Gastrocnemius medialis (tissue), 4 donors: ENCODE data around the gene CBS.
"Not testable (repeated sequence)": the region's sequence is repeated elsewhere in the genome, so short reads cannot be mapped to it uniquely, and the experiment has no call there.

Source experiments
- CTCF ChIP-seq, 5 experiments: fragments of 450-650 bp in 3 of 5; fragments of 200-600 bp in 2 of 5; sonication (generic) in 2 of 5; IDR thresholded peaks in 4 of 5; conservative IDR thresholded peaks in 1 of 5; 1 replicate in 4 of 5; 2 replicates in 1 of 5; pipeline ENCODE4 v1.5.1; 2016 to 2019; ENCODE audit warnings: antibody characterized with exemption in 5 of 5, mild to moderate bottlenecking in 3 of 5, moderate library complexity in 3 of 5
- POLR2A ChIP-seq, 2 donors: fragments of 450-650 bp; IDR thresholded peaks; one replicate each; pipeline ENCODE4 v1.6.1; 2017; ENCODE audit warnings: antibody characterized with exemption in 2 of 2, mild to moderate bottlenecking in 2 of 2, moderate library complexity in 2 of 2

GRCh38 chr21:43090947-43091346, 15.3 kb upstream of the CBS start:
- TF ChIP-seq CTCF (IDR thresholded peaks at IDR 0.05 in 4 of 5, conservative IDR thresholded peaks at IDR 0.05 in 1 of 5); POLR2A (IDR thresholded peaks at IDR 0.05): not testable (repeated sequence)
